ENCODE data around the gene GOLGA8R.
"Not testable (repeated sequence)": the region's sequence is repeated elsewhere in the genome, so short reads cannot be mapped to it uniquely, and the experiment has no call there.

Gene GOLGA8R

DNA sequence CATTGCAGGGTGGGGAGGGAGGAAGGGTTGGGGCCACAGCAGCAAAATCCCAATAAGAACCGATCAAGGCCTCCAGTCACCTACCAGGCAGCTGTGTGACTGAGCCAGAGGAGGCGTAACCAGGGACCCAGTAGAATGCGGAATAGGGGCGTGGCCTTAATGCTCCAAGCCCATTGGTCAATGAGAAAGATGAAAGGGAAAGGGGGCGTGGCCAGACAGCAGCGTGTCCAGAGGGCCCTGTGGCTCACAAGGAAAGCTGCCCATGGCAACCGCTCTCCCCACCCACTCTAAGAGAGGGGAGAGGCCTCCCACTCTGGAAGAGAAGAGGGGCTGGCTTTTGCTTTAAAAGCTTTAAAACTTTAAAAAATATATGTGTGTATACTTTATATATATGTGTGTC is at the start of gene GOLGA8R:
TSS of gene GOLGA8R (minus strand) at position 101 of the 400 bp plus-strand sequence. CDS start at position 3, 98 bp downstream.
- DNase-seq, result not testable (repeated sequence)

- DNase-seq, result not testable (repeated sequence)
These were observed 49.8 kb upstream of the GOLGA8R start for GRCh38 chr15:30463849-30464248.

DNA sequence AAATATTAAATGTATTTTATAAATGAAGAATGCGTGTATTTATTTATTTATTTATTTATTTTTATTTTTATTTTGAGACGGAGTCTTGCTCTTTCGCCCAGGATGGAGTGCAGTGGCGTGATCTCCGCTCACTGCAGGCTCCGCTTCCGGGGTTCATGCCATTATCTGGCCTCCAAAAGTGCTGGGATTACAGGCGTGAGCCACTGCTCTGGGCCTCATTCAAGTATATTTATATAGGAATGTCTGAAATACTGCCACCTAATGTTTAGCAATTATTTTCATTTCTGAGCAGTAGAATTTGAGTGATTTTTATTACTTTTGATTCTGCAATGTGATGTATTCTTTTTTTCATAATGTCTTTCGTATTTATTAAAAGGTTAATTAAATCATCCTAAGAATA is 48.1 kb upstream of the GOLGA8R start:
- DNase-seq, result not testable (repeated sequence)

DNA sequence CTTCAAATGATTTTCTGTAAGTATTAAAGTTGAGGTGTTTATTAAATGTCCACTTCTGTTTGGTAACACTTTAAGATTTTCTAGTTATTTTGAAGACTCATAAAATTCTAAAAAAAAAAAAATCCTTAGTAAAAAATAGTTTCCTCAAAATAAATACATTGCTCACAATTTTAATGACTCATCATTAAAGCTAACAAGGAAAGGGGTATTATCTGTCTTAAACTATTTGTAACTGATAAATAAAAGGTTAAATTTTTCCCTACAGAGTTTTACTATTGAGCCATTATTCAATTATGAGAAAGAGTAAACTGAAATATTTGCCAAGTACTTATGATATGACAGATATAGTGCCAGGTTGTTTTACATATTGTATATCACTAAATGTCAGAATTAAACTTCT is 38.6 kb upstream of the GOLGA8R start:
- DNase-seq, result not testable (repeated sequence)

DNA sequence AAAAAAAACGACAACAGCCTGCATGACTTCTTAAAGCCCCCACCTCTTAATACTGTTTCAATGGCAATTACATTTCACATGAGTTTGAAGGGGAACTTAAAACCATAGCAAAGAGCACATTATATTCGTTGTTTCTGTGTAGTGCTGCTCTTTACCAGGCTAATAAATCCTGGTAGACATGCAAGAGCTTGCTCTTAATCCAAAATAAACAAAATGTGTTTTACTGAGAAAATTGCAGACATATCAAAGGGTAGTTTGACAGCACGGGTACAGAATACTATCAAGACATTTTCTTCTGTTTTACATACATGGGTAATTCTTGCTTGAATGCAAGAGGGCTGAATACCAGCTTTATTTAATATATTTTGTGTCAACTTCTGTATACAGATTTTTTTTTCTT is 24.3 kb upstream of the GOLGA8R start:
- not testable (repeated sequence) for DNase-seq

GRCh38 chr15:30435878-30436277 is 21.8 kb upstream of the GOLGA8R start:
- not testable (repeated sequence) for DNase-seq

GRCh38 chr15:30420723-30421122 is 6.7 kb upstream of the GOLGA8R start:
- DNase-seq, result peak in 1 of 2 donors; percentile 4

DNA sequence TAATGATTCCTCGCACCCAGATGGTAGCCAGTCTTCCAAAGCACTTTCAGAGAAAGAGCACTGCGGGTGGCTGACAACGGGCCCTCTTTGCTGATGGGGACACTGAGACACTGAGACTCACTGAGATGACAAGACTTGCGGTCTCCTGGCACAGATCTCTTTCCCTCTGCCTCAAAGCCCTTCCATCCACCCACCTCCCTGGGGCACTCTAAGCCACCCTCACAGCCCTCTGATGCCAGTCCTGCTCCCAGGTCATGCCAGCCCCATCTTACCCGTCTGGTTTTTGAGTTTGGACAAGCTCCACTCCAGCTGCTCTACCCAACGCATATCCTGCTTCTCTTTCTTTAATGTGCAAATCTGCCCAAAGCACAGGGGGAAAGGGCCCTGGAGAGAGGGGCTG is 6.4 kb downstream of the GOLGA8R start:
- peak in 1 of 2 donors; percentile 10 for DNase-seq

DNA sequence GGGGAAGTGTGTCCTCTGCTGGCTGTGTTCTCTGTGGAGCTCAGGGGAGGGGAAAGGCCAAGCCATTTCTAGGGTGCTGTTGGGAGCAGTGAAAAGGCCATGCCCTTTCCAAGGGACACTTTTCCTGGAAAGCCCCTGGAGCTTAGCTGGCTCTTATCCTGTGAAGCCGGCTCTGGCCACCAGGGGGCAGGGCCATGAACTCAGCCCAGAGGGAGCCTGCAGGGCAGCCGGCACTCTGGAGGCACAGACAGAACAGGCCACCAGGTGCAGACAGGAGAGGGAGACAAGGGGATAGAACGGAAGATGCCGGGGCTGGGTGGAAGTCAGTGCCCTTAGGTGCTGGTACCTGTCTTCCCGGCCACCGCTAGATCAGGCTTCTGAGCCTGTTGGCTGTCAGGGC is 15.1 kb downstream of the GOLGA8R start:
- DNase-seq, result peak; percentile 44 to 60

DNA sequence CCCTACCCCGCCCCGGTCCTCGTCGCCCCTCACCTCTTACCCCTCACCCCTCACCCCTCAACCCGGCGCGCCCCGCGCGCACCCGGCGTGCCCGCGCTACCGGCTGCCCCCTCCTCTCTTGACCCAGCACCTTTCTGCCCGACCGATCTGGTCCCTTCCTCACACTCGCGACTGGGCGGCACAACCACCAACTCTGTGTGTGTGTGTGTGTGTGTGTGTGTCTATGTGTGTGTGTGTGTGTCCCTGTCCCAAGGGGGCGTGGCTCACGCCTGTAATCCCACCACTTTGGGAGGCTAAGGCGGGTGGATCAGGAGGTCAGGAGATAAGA is 20.4 kb downstream of the GOLGA8R start:
- DNase-seq, result not testable (repeated sequence)

- DNase-seq, result not testable (repeated sequence)
These were observed 21.0 kb downstream of the GOLGA8R start, which contains the start of gene CHRFAM7A for GRCh38 chr15:30392766-30393663. Gene CHRFAM7A (minus strand): TSS chr15:30393540. CDS start chr15:30383351, 10,189 bp downstream.

- not testable (repeated sequence) for DNase-seq
These were observed 27.7 kb downstream of the GOLGA8R start for GRCh38 chr15:30386318-30386887.

DNA sequence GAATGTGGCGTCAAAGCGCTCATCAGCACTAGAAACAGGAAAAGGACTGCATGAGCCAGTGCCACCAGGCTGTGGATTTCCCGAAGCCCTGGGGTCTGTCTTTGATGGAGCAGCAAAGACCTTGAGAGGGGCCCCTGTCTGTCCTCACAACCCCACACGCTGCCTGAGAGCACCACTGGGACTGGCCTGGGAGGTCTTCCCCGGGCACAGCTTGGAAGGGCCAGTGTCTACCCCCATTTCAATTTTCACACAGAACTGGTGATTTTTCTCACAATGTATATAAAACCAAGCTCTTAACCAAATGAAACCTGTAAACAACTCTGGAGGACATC is 37.0 kb downstream of the GOLGA8R start:
- not testable (repeated sequence) for DNase-seq

DNA sequence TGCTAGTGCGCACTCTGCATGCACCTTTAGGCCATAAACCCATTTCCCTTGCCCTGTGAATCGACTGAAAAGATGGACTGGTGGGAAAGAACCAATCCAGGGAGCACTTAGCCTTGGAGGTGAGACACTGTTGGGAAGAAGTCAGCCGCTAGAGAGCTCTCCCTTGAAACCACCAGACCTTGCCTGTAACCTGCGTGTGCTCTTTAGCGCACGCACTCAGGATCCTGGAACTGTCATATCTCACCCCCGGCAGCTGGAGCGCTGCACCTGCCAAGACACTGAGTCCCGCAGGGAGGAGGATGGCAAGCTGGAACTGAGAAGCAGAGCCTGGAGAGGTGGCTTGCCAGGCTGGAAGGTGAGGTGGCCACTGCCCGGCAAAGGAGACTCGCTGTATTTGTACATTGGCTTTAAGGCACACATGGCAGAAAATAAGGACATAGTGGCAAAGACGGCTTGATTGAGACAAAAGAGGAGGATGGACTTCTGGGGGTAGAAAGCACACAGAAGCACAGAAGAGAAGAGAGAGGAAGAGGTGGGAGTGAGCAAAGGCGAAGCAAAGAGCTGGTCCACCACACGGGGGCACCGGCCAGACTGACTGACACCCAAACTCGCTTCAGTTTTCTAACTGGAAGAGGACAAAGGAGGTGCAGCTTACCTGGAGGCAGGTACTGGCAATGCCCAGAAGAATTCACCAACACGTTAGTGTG is 37.5 kb downstream of the GOLGA8R start:
- DNase-seq, result not testable (repeated sequence)

- DNase-seq, result not testable (repeated sequence)
These were observed 38.2 kb downstream of the GOLGA8R start for GRCh38 chr15:30375872-30376271.

- DNase-seq, result not testable (repeated sequence)
These were observed 39.2 kb downstream of the GOLGA8R start for GRCh38 chr15:30374862-30375261.

- not testable (repeated sequence) for DNase-seq
These were observed 45.8 kb downstream of the GOLGA8R start for GRCh38 chr15:30368271-30368670.

DNA sequence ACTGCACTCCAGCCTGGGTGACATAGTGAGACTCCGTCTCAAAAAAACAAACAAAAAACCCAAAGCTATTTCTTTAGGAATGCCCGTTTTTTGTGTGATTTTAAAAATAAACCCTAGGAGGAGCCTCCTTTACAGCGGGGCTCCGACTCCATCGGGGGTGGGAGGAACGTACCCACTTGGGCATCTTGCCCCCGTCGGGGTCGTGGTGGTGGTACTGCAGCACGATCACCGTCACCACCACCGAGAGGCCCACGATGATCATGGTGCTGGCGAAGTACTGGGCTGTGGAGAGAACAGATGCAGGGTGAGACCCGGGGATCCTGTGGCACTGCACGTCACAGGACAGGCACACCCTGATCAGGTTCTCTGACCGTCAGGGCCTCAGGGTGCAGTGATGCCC is 46.8 kb downstream of the GOLGA8R start:
- DNase-seq, result not testable (repeated sequence)

DNA sequence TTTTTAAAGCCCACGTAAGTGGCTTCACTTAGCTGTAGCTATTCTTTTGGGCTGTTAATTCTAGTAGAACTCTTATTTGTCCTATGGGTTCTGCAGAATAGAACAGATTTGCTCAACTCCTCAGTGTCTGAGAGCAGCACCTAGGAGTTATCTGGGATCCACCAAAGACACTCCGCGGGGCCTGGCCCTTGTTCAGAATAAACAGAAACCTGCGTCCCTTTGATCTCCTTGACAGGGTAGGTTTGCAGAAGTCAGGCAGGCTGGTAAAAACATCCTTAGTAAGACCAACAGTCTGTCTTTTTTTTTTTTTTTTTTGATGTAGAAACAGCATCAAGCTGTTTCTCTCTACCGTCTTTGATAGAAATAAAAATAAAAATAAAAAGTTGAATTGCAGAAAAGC is 52.7 kb downstream of the GOLGA8R start:
- DNase-seq, result not testable (repeated sequence)

DNA sequence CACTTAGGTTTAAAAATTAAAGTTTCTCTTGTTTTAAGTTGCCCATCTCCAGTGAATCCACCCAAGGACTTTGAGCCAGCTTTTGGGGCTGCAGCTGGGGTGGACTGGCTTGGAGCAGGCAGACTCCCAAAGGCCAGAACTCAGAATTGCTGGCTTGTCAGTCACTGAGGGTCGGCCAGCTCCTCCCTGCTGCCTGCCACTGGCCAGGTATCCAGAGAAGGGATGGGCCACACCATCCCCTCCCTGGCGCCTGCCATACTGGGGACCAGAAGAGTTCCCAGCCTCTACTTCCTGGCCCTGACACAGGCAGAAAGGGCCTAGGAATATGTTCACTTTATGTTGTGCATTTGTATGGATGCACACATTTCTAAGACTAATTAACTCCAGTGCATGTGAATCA is 53.1 kb downstream of the GOLGA8R start:
- DNase-seq, result not testable (repeated sequence)

- not testable (repeated sequence) for DNase-seq
These were observed 59.0 kb downstream of the GOLGA8R start for GRCh38 chr15:30355043-30355442.
